MM.1S (cell line): ENCODE measurements around the gene DUS3L.

Source experiments
- DNase-seq: peaks from one replicate; pipeline ENCODE4 v3.0.0-alpha.2; 2015
- H2AFZ ChIP-seq: fragments of 300-600 bp; sonication (generic); 2 replicates; pipeline ENCODE4 v1.6.0; 2016; ENCODE audit warnings: antibody characterized with exemption, low read length
- H3F3A ChIP-seq: fragments of 300-600 bp; sonication (generic); 2 replicates; pipeline ENCODE4 v1.6.1; 2016; ENCODE audit warnings: mild to moderate bottlenecking, antibody characterized with exemption, low read length, moderate library complexity, mixed read lengths; ENCODE audit not compliant: insufficient read depth
- H3K27ac ChIP-seq: fragments of 300-600 bp; sonication (generic); 2 replicates; pipeline ENCODE4 v1.5.1; 2016; ENCODE audit warnings: mild to moderate bottlenecking, low read length
- H3K27me3 ChIP-seq: fragments of 300-600 bp; sonication (generic); replicated peaks from 2 replicates; pipeline ENCODE4 v1.6.0; 2016; ENCODE audit warnings: low read length; ENCODE audit not compliant: insufficient read depth
- H3K36me3 ChIP-seq: fragments of 300-600 bp; sonication (generic); replicated peaks from 2 replicates; pipeline ENCODE4 v1.6.1; 2016; ENCODE audit warnings: mild to moderate bottlenecking, low read length, mixed read lengths; ENCODE audit not compliant: insufficient read depth
- H3K4me1 ChIP-seq: fragments of 300-600 bp; sonication (generic); 2 replicates; pipeline ENCODE4 v1.6.1; 2016; ENCODE audit warnings: low read length, mixed read lengths
- H3K4me2 ChIP-seq: fragments of 300-600 bp; sonication (generic); 2 replicates; pipeline ENCODE4 v1.6.0; 2016; ENCODE audit warnings: low read depth, low read length
- H3K4me3 ChIP-seq: fragments of 300-600 bp; sonication (generic); 2 replicates; pipeline ENCODE4 v1.5.1; 2016; ENCODE audit warnings: low read length, mixed read lengths
- H3K79me2 ChIP-seq: fragments of 300-600 bp; sonication (generic); 2 replicates; pipeline ENCODE4 v1.6.1; 2016; ENCODE audit warnings: mixed run types, low read length, mixed read lengths
- H3K9ac ChIP-seq: fragments of 300-600 bp; sonication (generic); 2 replicates; pipeline ENCODE4 v1.6.1; 2016; ENCODE audit warnings: low read length, mixed read lengths
- H3K9me2 ChIP-seq: fragments of 300-600 bp; sonication (generic); replicated peaks from 2 replicates; pipeline ENCODE4 v1.6.1; 2016; ENCODE audit warnings: mild to moderate bottlenecking, low read length, mixed read lengths; ENCODE audit not compliant: insufficient read depth
- H3K9me3 ChIP-seq: fragments of 300-600 bp; sonication (generic); replicated peaks from 2 replicates; pipeline ENCODE4 v1.6.1; 2016; ENCODE audit warnings: mild to moderate bottlenecking, low read length, mixed read lengths; ENCODE audit not compliant: insufficient read depth
- H4K20me1 ChIP-seq: fragments of 300-600 bp; sonication (generic); 2 replicates; pipeline ENCODE4 v1.6.1; 2016; ENCODE audit warnings: mild to moderate bottlenecking, low read length, moderate library complexity, mixed read lengths; ENCODE audit not compliant: insufficient read depth
- CTCF ChIP-seq: fragments of 300-600 bp; sonication (generic); IDR thresholded peaks from 2 replicates; pipeline ENCODE4 v1.5.1; 2016; ENCODE audit warnings: antibody characterized with exemption, low read length, mixed read lengths
- EZH2 ChIP-seq: fragments of 300-600 bp; sonication (generic); optimal IDR thresholded peaks from 2 replicates; pipeline ENCODE3; 2017; ENCODE audit warnings: low read depth, mild to moderate bottlenecking, antibody characterized with exemption, low read length, mixed read lengths
- EZH2phosphoT487 ChIP-seq: fragments of 300-600 bp; sonication (generic); IDR thresholded peaks from 2 replicates; pipeline ENCODE4 v1.6.1; 2018; ENCODE audit warnings: antibody characterized with exemption, low read length

DUS3L gene

GRCh38 chr19:5818594-5818993 lies 27.6 kb upstream of the DUS3L start:
- no peak overlapping the region for H3K9ac ChIP-seq
- H2AFZ ChIP-seq = no peak overlapping the region
- no peaks in the 10 kb centered on the region for H3K4me1 ChIP-seq
- no peaks in the 10 kb centered on the region for H3F3A ChIP-seq
- no peaks in the 10 kb centered on the region for H3K79me2 ChIP-seq
- no peaks in the 10 kb centered on the region for H4K20me1 ChIP-seq
- TF ChIP-seq EZH2 (no peak), EZH2phosphoT487 (no peak), CTCF (no peak)
- H3K27ac ChIP-seq = no peak overlapping the region
- no peaks in the 10 kb centered on the region for H3K9me2 ChIP-seq
- H3K9me3 ChIP-seq = no peaks in the 10 kb centered on the region
- H3K4me3 ChIP-seq = no peak overlapping the region
- H3K27me3 ChIP-seq = peaks cover 41% of the 10 kb centered on the region
- DNase-seq = no peak
- no peaks in the 10 kb centered on the region for H3K36me3 ChIP-seq
- no peak overlapping the region for H3K4me2 ChIP-seq

- Histone ChIP-seq H3K79me2 (no peaks in the 10 kb centered on the region), H3K9me3 (no peaks in the 10 kb centered on the region), H3K9ac (no peak overlapping the region), H3K4me1 (no peaks in the 10 kb centered on the region), H3K27me3 (peaks cover 34% of the 10 kb centered on the region), H3K27ac (no peak overlapping the region), H3F3A (no peaks in the 10 kb centered on the region), H4K20me1 (no peaks in the 10 kb centered on the region), H2AFZ (no peak overlapping the region), H3K9me2 (no peaks in the 10 kb centered on the region), H3K4me3 (no peak overlapping the region), H3K4me2 (no peak overlapping the region), H3K36me3 (no peaks in the 10 kb centered on the region)
- no peak for DNase-seq
- TF ChIP-seq EZH2phosphoT487 = no peak
- no peak for TF ChIP-seq EZH2
- TF ChIP-seq CTCF = no peak
Observed at GRCh38 chr19:5817218-5817617, 26.3 kb upstream of the DUS3L start.

- no peak overlapping the region for H3K9ac ChIP-seq
- TF ChIP-seq EZH2 = no peak
- TF ChIP-seq EZH2phosphoT487 = no peak
- TF ChIP-seq CTCF = no peak
Observed at GRCh38 chr19:5814852-5815246, 23.9 kb upstream of the DUS3L start.

More at GRCh38 chr19:5814852-5815246, 23.9 kb upstream of the DUS3L start:
- H3K27me3 ChIP-seq = peaks cover 30% of the 10 kb centered on the region
- H3K79me2 ChIP-seq = no peaks in the 10 kb centered on the region
- H3K4me2 ChIP-seq = no peak overlapping the region
- H3K4me3 ChIP-seq = no peak overlapping the region
- no peak overlapping the region for H3K27ac ChIP-seq
- no peaks in the 10 kb centered on the region for H3F3A ChIP-seq
- H3K9me3 ChIP-seq = no peaks in the 10 kb centered on the region
- H3K4me1 ChIP-seq = no peaks in the 10 kb centered on the region
- DNase-seq = no peak
- H3K36me3 ChIP-seq = no peaks in the 10 kb centered on the region
- H3K9me2 ChIP-seq = no peaks in the 10 kb centered on the region
- no peaks in the 10 kb centered on the region for H4K20me1 ChIP-seq
- no peak overlapping the region for H2AFZ ChIP-seq
